Measurements from ENCODE around the gene ANXA4. TPM values are rescaled to one million over a fixed set of nuclear protein-coding genes. Genes with fewer than 3 reads are reported as not detected.

The ANXA4 gene
- total and polyA plus RNA-seq, 2 of the 13 experiments (the other 11 are each of a cell fraction or from before 2014, with no cell fraction given), result 155 to 168 TPM

- TF ChIP-seq AHDC1 (CRISPR knock-in tag; IDR thresholded peaks at IDR 0.05; ENCODE audit: borderline replicate concordance) (0 out of 2 replicates have a peak, but pooled peaks have one; percentile 24), PAX8 (CRISPR knock-in tag; IDR thresholded peaks at IDR 0.05; ENCODE audit: borderline replicate concordance) (no peak), ZSCAN20 (CRISPR knock-in tag; IDR thresholded peaks at IDR 0.05; ENCODE audit: borderline replicate concordance) (0 out of 2 replicates have a peak, but pooled peaks have one; percentile 29), NCOR1 (IDR thresholded peaks at IDR 0.05; ENCODE audit: borderline replicate concordance, low read length) (0 out of 2 replicates have a peak, but pooled peaks have one; percentile 27), EHMT2 (IDR thresholded peaks at IDR 0.05; ENCODE audit: borderline replicate concordance, low read depth, low read length) (0 out of 2 replicates have a peak, but pooled peaks have one; percentile 21), TP53 (CRISPR knock-in tag; conservative IDR thresholded peaks at IDR 0.05) (0 out of 2 replicates have a peak, but pooled peaks have one; percentile 35), ZKSCAN5 (CRISPR knock-in tag; IDR thresholded peaks at IDR 0.05) (0 out of 2 replicates have a peak, but pooled peaks have one; percentile 4)
- TF ChIP-seq, protein P1, sequence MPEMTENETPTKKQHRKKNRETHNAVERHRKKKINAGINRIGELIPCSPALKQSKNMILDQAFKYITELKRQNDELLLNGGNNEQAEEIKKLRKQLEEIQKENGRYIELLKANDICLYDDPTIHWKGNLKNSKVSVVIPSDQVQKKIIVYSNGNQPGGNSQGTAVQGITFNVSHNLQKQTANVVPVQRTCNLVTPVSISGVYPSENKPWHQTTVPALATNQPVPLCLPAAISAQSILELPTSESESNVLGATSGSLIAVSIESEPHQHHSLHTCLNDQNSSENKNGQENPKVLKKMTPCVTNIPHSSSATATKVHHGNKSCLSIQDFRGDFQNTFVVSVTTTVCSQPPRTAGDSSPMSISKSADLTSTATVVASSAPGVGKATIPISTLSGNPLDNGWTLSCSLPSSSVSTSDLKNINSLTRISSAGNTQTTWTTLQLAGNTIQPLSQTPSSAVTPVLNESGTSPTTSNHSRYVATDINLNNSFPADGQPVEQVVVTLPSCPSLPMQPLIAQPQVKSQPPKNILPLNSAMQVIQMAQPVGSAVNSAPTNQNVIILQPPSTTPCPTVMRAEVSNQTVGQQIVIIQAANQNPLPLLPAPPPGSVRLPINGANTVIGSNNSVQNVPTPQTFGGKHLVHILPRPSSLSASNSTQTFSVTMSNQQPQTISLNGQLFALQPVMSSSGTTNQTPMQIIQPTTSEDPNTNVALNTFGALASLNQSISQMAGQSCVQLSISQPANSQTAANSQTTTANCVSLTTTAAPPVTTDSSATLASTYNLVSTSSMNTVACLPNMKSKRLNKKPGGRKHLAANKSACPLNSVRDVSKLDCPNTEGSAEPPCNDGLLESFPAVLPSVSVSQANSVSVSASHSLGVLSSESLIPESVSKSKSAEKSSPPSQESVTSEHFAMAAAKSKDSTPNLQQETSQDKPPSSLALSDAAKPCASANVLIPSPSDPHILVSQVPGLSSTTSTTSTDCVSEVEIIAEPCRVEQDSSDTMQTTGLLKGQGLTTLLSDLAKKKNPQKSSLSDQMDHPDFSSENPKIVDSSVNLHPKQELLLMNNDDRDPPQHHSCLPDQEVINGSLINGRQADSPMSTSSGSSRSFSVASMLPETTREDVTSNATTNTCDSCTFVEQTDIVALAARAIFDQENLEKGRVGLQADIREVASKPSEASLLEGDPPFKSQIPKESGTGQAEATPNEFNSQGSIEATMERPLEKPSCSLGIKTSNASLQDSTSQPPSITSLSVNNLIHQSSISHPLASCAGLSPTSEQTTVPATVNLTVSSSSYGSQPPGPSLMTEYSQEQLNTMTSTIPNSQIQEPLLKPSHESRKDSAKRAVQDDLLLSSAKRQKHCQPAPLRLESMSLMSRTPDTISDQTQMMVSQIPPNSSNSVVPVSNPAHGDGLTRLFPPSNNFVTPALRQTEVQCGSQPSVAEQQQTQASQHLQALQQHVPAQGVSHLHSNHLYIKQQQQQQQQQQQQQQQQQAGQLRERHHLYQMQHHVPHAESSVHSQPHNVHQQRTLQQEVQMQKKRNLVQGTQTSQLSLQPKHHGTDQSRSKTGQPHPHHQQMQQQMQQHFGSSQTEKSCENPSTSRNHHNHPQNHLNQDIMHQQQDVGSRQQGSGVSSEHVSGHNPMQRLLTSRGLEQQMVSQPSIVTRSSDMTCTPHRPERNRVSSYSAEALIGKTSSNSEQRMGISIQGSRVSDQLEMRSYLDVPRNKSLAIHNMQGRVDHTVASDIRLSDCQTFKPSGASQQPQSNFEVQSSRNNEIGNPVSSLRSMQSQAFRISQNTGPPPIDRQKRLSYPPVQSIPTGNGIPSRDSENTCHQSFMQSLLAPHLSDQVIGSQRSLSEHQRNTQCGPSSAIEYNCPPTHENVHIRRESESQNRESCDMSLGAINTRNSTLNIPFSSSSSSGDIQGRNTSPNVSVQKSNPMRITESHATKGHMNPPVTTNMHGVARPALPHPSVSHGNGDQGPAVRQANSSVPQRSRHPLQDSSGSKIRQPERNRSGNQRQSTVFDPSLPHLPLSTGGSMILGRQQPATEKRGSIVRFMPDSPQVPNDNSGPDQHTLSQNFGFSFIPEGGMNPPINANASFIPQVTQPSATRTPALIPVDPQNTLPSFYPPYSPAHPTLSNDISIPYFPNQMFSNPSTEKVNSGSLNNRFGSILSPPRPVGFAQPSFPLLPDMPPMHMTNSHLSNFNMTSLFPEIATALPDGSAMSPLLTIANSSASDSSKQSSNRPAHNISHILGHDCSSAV (CRISPR knock-in tag; IDR thresholded peaks at IDR 0.05; ENCODE audit: borderline replicate concordance), result no peak
These were observed 87.0 kb downstream of the ANXA4 start (continued) for GRCh38 chr2:69828938-69829255.

Measured in HepG2 (cell line).